MCF 10A (cell line): ENCODE data around the gene PI4KA. TPM values are rescaled to one million over a fixed set of nuclear protein-coding genes. Genes with fewer than 3 reads are reported as not detected.
"Not testable (repeated sequence)": the region's sequence is repeated elsewhere in the genome, so short reads cannot be mapped to it uniquely, and the experiment has no call there.

ENCODE experiments used
- BruUV-seq: library from RNA; stranded (reverse); fragments of 400-500 nt; replicated peaks from 2 replicates; lab custom pipeline; 2021; lab: Mats Ljungman, UMichigan
- CTCF ChIA-PET: fragments of 300-600 bp; sonication (Branson Sonifier 250); formaldehyde crosslinking; extraction: SDS; loops from one replicate; lab custom pipeline; 2021; ENCODE audit warnings: antibody characterized with exemption, inconsistent platforms; lab: Yijun Ruan, JAX
- POLR2A ChIA-PET: fragments of 300-600, 350-650 bp; sonication (Branson Sonifier 250); formaldehyde crosslinking; extraction: SDS; loops from one replicate; lab custom pipeline; 2020; ENCODE audit warnings: antibody characterized with exemption, inconsistent platforms; lab: Yijun Ruan, JAX
- DNase-seq: peaks from one replicate; pipeline ENCODE4 v3.0.0-alpha.2; 2018; ENCODE audit not compliant: unreplicated experiment
- H3K27ac Mint-ChIP-seq: one replicate; pipeline ENCODE4 v1.8.0; 2022; ENCODE audit warnings: mild to moderate bottlenecking, low read depth, mixed read lengths; ENCODE audit not compliant: unreplicated experiment
- H3K27me3 Mint-ChIP-seq: one replicate; pipeline ENCODE4 v1.8.0; 2022; ENCODE audit warnings: mixed read lengths; ENCODE audit not compliant: insufficient read depth, unreplicated experiment
- H3K36me3 Mint-ChIP-seq: one replicate; pipeline ENCODE4 v1.8.0; 2022; ENCODE audit warnings: mild to moderate bottlenecking, moderate library complexity, mixed read lengths; ENCODE audit not compliant: insufficient read depth, unreplicated experiment
- H3K4me1 Mint-ChIP-seq: one replicate; pipeline ENCODE4 v1.8.0; 2022; ENCODE audit warnings: mixed read lengths; ENCODE audit not compliant: insufficient read depth, unreplicated experiment
- H3K4me3 Mint-ChIP-seq: one replicate; pipeline ENCODE4 v1.8.0; 2022; ENCODE audit warnings: mild to moderate bottlenecking, moderate library complexity, mixed read lengths; ENCODE audit not compliant: unreplicated experiment
- H3K9me3 Mint-ChIP-seq: one replicate; pipeline ENCODE4 v1.8.0; 2022; ENCODE audit warnings: mixed read lengths; ENCODE audit not compliant: unreplicated experiment
- CTCF ChIP-seq: fragments of 200-600 bp; IDR thresholded peaks from one replicate; pipeline ENCODE4 v1.8.0; 2022; ENCODE audit warnings: antibody characterized with exemption, mild to moderate bottlenecking; ENCODE audit not compliant: unreplicated experiment
- intact Hi-C: fragments of 100-400 bp; cut with micrococcal nuclease; formaldehyde crosslinking; loops from 2 replicates; pipeline ENCODE4 v1.14.1; 2022
- total RNA-seq: library from RNA; stranded (reverse); gene quantifications from 2 replicates; pipeline ENCODE4 v1.2.3, GENCODE V29; 2022

The PI4KA gene
- total RNA-seq, 1 experiment from 2014 or later: 39.0 TPM

DNA sequence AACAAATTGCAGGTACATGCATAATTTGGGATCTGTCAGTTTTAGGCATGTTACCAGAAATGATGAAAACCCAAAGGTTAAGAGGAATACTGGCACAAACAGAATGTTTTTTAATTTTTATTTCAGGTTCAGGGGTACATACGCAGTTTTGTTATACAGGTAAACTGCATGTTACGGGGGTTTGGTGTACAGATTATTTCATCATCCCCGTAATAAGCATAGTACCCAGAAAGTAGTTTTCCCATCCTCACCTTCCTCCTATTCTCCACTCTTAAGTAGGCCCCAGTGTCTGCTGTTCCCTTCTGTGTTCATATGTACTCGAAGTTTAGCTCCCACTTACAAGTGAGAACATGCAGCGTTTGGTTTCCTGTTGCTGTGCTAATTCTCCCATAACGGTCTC is 33.0 kb downstream of the PI4KA start:
- intact Hi-C loops: no loop called here
- no TSS peak for BruUV-seq
- Mint-ChIP-seq H3K4me1 (no peaks in the 10 kb centered on the region), H3K9me3 (no peaks in the 10 kb centered on the region), H3K4me3 (no peak overlapping the region), H3K27me3 (no peaks in the 10 kb centered on the region), H3K36me3 (peaks cover 30% of the 10 kb centered on the region), H3K27ac (no peak overlapping the region)
- POLR2A ChIA-PET: no interaction called here
- CTCF ChIA-PET: interaction anchor here (0.6 kb wide), 1 partner anchor 368 kb away, joined by 3 read pairs; no protein-coding TSS in a partner anchor
- TF ChIP-seq CTCF: no peak
- no peak for DNase-seq

- H3K27me3 Mint-ChIP-seq, intact Hi-C loops, POLR2A ChIA-PET, H3K4me3 Mint-ChIP-seq, BruUV-seq, DNase-seq, H3K27ac Mint-ChIP-seq, H3K9me3 Mint-ChIP-seq, H3K4me1 Mint-ChIP-seq: not testable (repeated sequence)
- H3K36me3 Mint-ChIP-seq: peaks cover 26% of the 10 kb centered on the region
- CTCF ChIA-PET: interaction anchor here (0.6 kb wide), 1 partner anchor 367 kb away, joined by 3 read pairs; no protein-coding TSS in a partner anchor
Observed at GRCh38 chr22:20825216-20825615, 33.4 kb downstream of the PI4KA start.

DNA sequence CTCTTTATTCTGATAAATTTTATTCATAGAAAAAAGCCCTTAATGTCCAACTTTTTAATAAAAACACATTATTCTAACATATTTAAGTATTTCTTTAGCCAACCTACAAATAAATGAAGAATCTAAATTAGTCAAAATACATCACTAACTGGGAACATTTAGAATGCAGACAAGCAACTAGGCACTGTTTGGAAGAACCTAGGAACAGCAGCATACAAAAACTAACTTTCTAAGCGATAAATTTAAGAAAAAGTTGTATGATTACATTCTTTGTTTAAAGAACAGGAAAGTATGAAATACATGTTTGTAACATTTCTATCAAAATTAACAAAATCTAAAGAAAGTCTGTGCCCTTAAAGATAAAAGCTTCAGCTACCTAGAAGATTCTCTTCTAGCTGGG is 35.3 kb downstream of the PI4KA start:
- no TSS peak for BruUV-seq
- CTCF ChIA-PET: interaction anchor here (1.0 kb wide), 1 partner anchor 39 kb away, joined by 3 read pairs; no protein-coding TSS in a partner anchor
- intact Hi-C loops: no loop called here

GRCh38 chr22:20822240-20822639 is 36.4 kb downstream of the PI4KA start:
- intact Hi-C loops: no loop called here
- ChIA-PET CTCF (interaction anchor here (0.6 to 1.5 kb wide), 2 partner anchors 39 to 335 kb away, joined by 3 to 4 read pairs; no protein-coding TSS in a partner anchor), POLR2A (interaction anchor here (1.2 kb wide), 1 partner anchor 37 kb away, joined by 3 read pairs; the partner anchor contains the start of genes PI4KA and SNAP29)
- no TSS peak for BruUV-seq
- H3K4me3 Mint-ChIP-seq: no peak overlapping the region
- DNase-seq: no peak
- no peaks in the 10 kb centered on the region for H3K27me3 Mint-ChIP-seq
- H3K36me3 Mint-ChIP-seq: peaks cover 31% of the 10 kb centered on the region
- no peaks in the 10 kb centered on the region for H3K9me3 Mint-ChIP-seq
- no peak for TF ChIP-seq CTCF
- no peak overlapping the region for H3K27ac Mint-ChIP-seq
- no peaks in the 10 kb centered on the region for H3K4me1 Mint-ChIP-seq

More for the DNA sequence above, 35.3 kb downstream of the PI4KA start:
- POLR2A ChIA-PET: no interaction called here
- peaks cover 23% of the 10 kb centered on the region for H3K36me3 Mint-ChIP-seq
- no peak for TF ChIP-seq CTCF
- DNase-seq: no peak
- no peaks in the 10 kb centered on the region for H3K27me3 Mint-ChIP-seq
- no peak overlapping the region for H3K4me3 Mint-ChIP-seq
- H3K4me1 Mint-ChIP-seq: no peaks in the 10 kb centered on the region
- H3K27ac Mint-ChIP-seq: no peak overlapping the region
- H3K9me3 Mint-ChIP-seq: no peaks in the 10 kb centered on the region

DNA sequence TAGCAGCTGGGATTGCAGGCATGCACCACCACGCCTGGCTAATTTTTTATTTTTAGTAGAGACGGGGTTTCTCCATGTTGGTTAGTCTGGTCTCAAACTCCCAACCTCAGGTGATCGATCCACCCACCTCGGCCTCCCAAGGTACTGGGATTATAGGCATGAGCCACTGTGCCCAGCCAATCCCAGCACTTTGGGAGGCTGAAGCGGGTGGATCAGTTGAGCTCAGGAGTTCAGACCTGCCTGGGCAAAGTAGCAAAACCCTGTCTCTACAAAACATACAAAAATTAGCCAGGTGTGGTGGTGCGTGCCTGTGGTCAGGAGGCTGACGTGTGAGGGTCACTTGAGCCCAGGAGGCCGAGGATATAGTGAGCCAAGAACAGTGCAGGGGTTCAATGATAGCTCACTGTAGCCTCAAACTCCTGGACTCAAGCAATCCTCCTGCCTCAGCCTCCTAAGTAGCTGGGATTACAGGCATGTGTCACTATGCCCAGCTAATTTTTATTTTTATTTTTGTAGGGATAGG is 36.8 kb downstream of the PI4KA start:
- H3K4me1 Mint-ChIP-seq, H3K4me3 Mint-ChIP-seq, intact Hi-C loops, H3K27me3 Mint-ChIP-seq, DNase-seq, H3K27ac Mint-ChIP-seq, BruUV-seq, H3K9me3 Mint-ChIP-seq: not testable (repeated sequence)
- POLR2A ChIA-PET: interaction anchor here (1.2 kb wide), 1 partner anchor 37 kb away, joined by 3 read pairs; the partner anchor contains the start of genes PI4KA and SNAP29
- peaks cover 32% of the 10 kb centered on the region for H3K36me3 Mint-ChIP-seq
- CTCF ChIA-PET: interaction anchor here (0.6 to 1.5 kb wide), 2 partner anchors 38 to 335 kb away, joined by 3 to 4 read pairs; no protein-coding TSS in a partner anchor
